Activated CD4-positive, alpha-beta memory T cell treated with anti-CD3 and anti-CD28 coated beads, Interleukin-2, amount 10 ng/mL, durations not matched to agents 7 days and 5 days (primary cell): ENCODE measurements around the gene TNS3. TPM values are rescaled to one million over a fixed set of nuclear protein-coding genes. Genes with fewer than 3 reads are reported as not detected.

ENCODE experiments used
- CTCF ChIA-PET: fragments of 350-600 bp; sonication (Branson Sonifier 250); formaldehyde crosslinking; loops from one replicate; lab custom pipeline; 2021; ENCODE audit warnings: antibody characterized with exemption, inconsistent platforms; lab: Charles Lee
- POLR2A ChIA-PET: fragments of 350-600 bp; sonication (Branson Sonifier 250); formaldehyde crosslinking; loops from one replicate; lab custom pipeline; 2021; ENCODE audit warnings: antibody characterized with exemption; lab: Charles Lee
- DNase-seq: peaks from one replicate; pipeline ENCODE4 v3.0.0-alpha.2; 2020
- H3K27ac Mint-ChIP-seq: one replicate; pipeline ENCODE4 v1.8.0; 2021; ENCODE audit warnings: mild to moderate bottlenecking, mixed read lengths
- H3K27me3 Mint-ChIP-seq: one replicate; pipeline ENCODE4 v1.8.0; 2021; ENCODE audit warnings: mixed read lengths
- H3K36me3 Mint-ChIP-seq: one replicate; pipeline ENCODE4 v1.8.0; 2021; ENCODE audit warnings: low read depth, mixed read lengths
- H3K4me1 Mint-ChIP-seq: one replicate; pipeline ENCODE4 v1.8.0; 2021; ENCODE audit warnings: mixed read lengths
- H3K4me3 Mint-ChIP-seq: one replicate; pipeline ENCODE4 v1.8.0; 2021; ENCODE audit warnings: mild to moderate bottlenecking, mixed read lengths
- H3K9me3 Mint-ChIP-seq: one replicate; pipeline ENCODE4 v1.8.0; 2021; ENCODE audit warnings: mixed read lengths
- total RNA-seq, 2 experiments: library from RNA; stranded (reverse); gene quantifications; one replicate each; pipeline ENCODE4 v1.2.3, GENCODE V29; 2021

The TNS3 gene
- total RNA-seq, 2 experiments from 2014 or later = 0.15 to 0.18 TPM

GRCh38 chr7:47405921-47406800 lies 175.8 kb downstream of the TNS3 start:
- no peak for DNase-seq
- Mint-ChIP-seq H3K27ac (no peak overlapping the region), H3K4me1 (no peaks in the 10 kb centered on the region), H3K9me3 (no peaks in the 10 kb centered on the region), H3K27me3 (no peaks in the 10 kb centered on the region), H3K36me3 (no peaks in the 10 kb centered on the region), H3K4me3 (no peak overlapping the region)
- ChIA-PET CTCF (no interaction called here), POLR2A (no interaction called here)

- Mint-ChIP-seq H3K27me3 (no peaks in the 10 kb centered on the region), H3K4me3 (no peak overlapping the region), H3K27ac (no peak overlapping the region), H3K4me1 (no peaks in the 10 kb centered on the region), H3K36me3 (no peaks in the 10 kb centered on the region), H3K9me3 (no peaks in the 10 kb centered on the region)
- POLR2A ChIA-PET = no interaction called here
- CTCF ChIA-PET = no interaction called here
- DNase-seq = no peak
These were observed 176.5 kb downstream of the TNS3 start for GRCh38 chr7:47405286-47405904.

DNA sequence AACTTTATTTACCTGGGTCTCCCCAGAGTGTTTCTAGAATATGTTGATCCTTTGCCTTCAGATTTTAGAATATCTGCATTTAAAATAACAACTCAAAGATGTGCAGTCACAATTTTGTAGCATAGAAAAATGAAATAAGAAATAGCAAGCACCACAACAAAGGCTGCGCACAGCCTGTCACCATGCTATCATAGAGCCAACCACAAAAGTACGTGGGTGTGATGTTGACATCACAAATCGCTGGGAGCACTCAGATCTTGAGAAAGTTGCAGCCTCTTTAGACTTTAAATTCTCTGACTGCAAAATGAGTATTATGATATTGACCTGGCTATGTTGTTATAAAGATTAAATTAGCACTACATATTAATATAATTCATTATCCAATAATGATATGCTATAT lies 177.9 kb downstream of the TNS3 start:
- Mint-ChIP-seq H3K4me3 (no peak overlapping the region), H3K27me3 (no peaks in the 10 kb centered on the region), H3K4me1 (no peaks in the 10 kb centered on the region), H3K9me3 (no peaks in the 10 kb centered on the region), H3K27ac (no peak overlapping the region), H3K36me3 (no peaks in the 10 kb centered on the region)
- POLR2A ChIA-PET = no interaction called here
- CTCF ChIA-PET = no interaction called here
- no peak for DNase-seq

DNA sequence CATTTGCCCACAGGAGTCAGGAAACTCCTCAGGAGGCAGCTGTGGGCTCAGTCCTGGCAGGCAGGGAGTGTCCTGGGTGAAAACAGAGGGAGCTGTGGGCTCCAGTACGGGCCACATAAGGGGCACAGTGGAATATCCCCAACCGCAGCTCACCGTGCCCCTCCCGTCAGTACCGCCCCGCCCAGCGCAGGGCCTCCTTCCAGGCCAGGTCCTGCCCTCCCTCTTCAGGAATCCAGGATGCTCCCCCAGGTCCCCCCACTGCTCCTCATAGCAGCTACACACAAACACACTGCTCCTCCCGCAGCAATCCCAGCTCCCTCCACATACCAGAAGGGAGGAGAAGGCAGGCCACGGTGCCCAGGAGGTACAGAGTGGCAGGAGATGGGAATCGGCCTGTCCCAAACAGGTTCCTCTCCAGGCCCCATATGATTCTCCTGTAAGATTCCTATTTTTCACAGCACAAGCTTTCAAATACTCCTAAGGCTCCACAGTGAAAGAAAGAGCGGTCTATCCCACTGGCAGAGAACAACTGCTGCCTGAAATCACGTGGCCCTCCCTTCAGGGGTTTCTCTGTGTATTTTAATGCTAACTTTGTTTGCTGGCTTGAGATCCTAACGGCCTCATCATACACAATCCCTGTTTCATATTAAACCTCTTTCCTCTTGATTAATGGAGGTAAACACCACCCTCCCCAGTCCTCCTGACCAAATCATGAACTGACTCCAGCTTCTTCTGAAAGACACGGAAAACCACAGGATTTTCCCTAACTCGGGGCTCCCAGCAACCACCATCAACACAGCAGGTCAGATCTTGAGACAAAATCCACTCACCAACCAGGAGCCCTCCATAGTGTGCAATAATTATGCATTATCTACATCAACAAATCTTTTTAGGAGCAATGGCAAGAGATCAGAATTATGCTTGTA lies 178.7 kb downstream of the TNS3 start:
- Mint-ChIP-seq H3K9me3 (no peaks in the 10 kb centered on the region), H3K4me1 (no peaks in the 10 kb centered on the region), H3K27me3 (no peaks in the 10 kb centered on the region), H3K36me3 (no peaks in the 10 kb centered on the region), H3K4me3 (no peak overlapping the region), H3K27ac (no peak overlapping the region)
- POLR2A ChIA-PET = no interaction called here
- DNase-seq = no peak
- CTCF ChIA-PET = no interaction called here

- CTCF ChIA-PET = no interaction called here
These were observed 180.0 kb downstream of the TNS3 start for GRCh38 chr7:47401611-47402570.

DNA sequence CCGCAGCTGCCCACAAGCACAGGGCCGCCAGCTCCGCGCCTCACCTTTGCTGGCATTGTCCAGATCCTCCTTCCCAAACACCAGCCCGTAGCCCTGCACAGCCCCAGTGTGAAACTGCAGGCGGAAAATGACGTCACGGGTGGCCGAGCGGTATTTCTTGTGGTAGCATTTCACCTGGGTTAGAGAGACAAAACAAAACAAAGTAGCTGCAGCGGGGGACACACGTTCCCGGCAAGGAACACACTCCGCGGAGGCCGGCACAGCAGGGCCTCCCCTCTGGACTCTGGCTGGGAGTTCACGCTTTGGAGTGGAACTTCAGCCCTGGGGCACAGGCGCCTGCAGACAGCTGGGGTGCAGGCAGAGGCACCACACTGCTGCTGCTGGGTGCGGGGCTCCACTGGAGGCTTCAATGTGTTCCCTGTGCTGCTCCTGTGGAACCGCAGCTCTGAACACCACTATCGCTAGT lies 181.1 kb downstream of the TNS3 start:
- CTCF ChIA-PET = no interaction called here
- no peaks in the 10 kb centered on the region for H3K4me1 Mint-ChIP-seq
- no peaks in the 10 kb centered on the region for H3K9me3 Mint-ChIP-seq
- no peaks in the 10 kb centered on the region for H3K27me3 Mint-ChIP-seq
- no peak for DNase-seq
- H3K27ac Mint-ChIP-seq = no peak overlapping the region
- POLR2A ChIA-PET = no interaction called here
- no peaks in the 10 kb centered on the region for H3K36me3 Mint-ChIP-seq
- no peak overlapping the region for H3K4me3 Mint-ChIP-seq

More at GRCh38 chr7:47401611-47402570, 180.0 kb downstream of the TNS3 start:
- Mint-ChIP-seq H3K27me3 (no peaks in the 10 kb centered on the region), H3K4me3 (no peak overlapping the region), H3K36me3 (no peaks in the 10 kb centered on the region), H3K27ac (no peak overlapping the region), H3K4me1 (no peaks in the 10 kb centered on the region), H3K9me3 (no peaks in the 10 kb centered on the region)
- no peak for DNase-seq
- POLR2A ChIA-PET = no interaction called here

GRCh38 chr7:47400001-47400400 lies 181.9 kb downstream of the TNS3 start:
- Mint-ChIP-seq H3K9me3 (no peaks in the 10 kb centered on the region), H3K4me3 (no peak overlapping the region), H3K27ac (no peak overlapping the region), H3K4me1 (no peaks in the 10 kb centered on the region), H3K36me3 (no peaks in the 10 kb centered on the region), H3K27me3 (no peaks in the 10 kb centered on the region)
- CTCF ChIA-PET = no interaction called here
- no peak for DNase-seq
- POLR2A ChIA-PET = no interaction called here

DNA sequence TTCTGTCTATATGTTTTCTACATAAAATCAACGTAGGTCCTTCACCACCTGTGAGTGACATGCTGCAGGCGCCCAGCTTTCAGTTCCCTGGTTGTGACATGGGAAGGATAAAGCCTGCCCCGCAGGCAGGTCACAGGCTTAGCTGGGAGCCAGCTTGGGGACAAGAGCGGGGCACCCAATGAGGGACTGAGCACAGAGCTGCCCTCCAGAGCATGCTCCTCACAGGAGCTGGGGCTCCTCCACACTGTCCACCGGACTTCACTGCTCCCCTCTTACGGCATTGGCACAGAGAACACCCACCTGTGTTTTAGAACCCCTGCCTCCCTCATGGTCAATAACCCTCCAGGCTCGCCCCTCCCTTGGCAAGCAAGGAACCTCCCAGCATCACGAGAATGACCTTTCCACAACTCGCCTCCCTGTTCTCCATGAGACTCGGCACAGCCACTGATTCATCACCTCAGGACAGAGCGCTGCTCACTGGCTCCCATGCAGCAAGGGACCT lies 187.1 kb downstream of the TNS3 start:
- no peak for DNase-seq

GRCh38 chr7:47394216-47394615 lies 187.7 kb downstream of the TNS3 start:
- DNase-seq = no peak
- ChIA-PET CTCF (no interaction called here), POLR2A (no interaction called here)
- Mint-ChIP-seq H3K27ac (no peak overlapping the region), H3K4me1 (no peaks in the 10 kb centered on the region), H3K36me3 (no peaks in the 10 kb centered on the region), H3K9me3 (no peaks in the 10 kb centered on the region), H3K27me3 (no peaks in the 10 kb centered on the region), H3K4me3 (no peak overlapping the region)

More for the DNA sequence above, 187.1 kb downstream of the TNS3 start:
- no peaks in the 10 kb centered on the region for H3K4me1 Mint-ChIP-seq
- H3K9me3 Mint-ChIP-seq = no peaks in the 10 kb centered on the region
- no peak overlapping the region for H3K27ac Mint-ChIP-seq
- no peaks in the 10 kb centered on the region for H3K27me3 Mint-ChIP-seq
- no peaks in the 10 kb centered on the region for H3K36me3 Mint-ChIP-seq
- ChIA-PET CTCF (no interaction called here), POLR2A (no interaction called here)
- no peak overlapping the region for H3K4me3 Mint-ChIP-seq

GRCh38 chr7:47393406-47393805 lies 188.5 kb downstream of the TNS3 start:
- no peak for DNase-seq
- H3K4me1 Mint-ChIP-seq = no peaks in the 10 kb centered on the region
- H3K27ac Mint-ChIP-seq = no peak overlapping the region
- ChIA-PET POLR2A (no interaction called here), CTCF (interaction anchor here (0.5 kb wide), 1 partner anchor 169 kb away, joined by 3 read pairs; no protein-coding TSS in a partner anchor)
- H3K27me3 Mint-ChIP-seq = no peaks in the 10 kb centered on the region
- no peaks in the 10 kb centered on the region for H3K9me3 Mint-ChIP-seq
- no peak overlapping the region for H3K4me3 Mint-ChIP-seq
- H3K36me3 Mint-ChIP-seq = no peaks in the 10 kb centered on the region

DNA sequence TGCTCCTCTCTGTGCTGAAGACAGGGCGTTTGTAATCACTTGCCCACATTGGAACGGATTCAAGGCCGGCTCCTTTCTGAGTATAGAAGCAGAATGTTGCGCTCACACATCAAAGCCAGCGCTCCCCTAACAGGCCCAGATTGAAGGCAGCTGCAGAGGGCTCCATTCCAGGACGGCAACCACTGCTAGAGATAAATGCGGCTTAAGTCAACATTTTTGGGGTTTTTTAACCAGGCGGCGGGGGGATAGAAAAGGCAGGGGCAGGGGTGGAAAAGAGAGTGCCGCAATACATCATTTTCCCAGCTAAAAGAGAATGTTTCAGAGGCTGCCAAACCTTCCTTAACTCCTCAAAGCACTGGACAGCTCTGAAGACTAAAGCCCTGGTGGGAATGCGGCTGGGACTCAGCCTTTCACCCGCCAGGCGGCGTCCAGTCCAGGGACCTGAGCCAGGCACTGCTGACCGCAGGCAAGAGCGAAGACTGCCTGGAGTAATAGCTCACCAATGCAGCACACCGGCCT lies 189.6 kb downstream of the TNS3 start:
- CTCF ChIA-PET = no interaction called here
- no peaks in the 10 kb centered on the region for H3K27me3 Mint-ChIP-seq
- no peak for DNase-seq

DNA sequence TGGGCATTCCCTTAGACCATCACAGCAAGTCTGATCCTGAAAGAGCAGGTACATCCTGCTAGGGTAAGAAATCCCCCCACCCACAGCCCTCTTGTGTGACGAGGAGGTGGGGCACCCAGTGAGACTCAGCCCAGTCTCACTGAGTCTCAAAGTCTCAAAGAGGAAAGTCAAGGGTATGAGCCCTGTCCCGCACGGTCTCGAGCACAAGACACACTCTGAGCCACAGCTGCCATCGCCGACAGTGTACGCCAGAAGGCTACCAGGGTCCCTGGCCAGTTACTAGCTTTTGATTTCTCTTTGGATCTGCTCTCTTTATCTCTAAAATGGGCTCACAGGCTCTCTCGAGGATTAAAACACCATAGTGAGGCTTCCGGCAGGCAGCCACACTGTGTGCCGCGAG lies 190.2 kb downstream of the TNS3 start:
- no peak overlapping the region for H3K4me3 Mint-ChIP-seq
- DNase-seq = no peak
- H3K36me3 Mint-ChIP-seq = no peaks in the 10 kb centered on the region
- H3K27ac Mint-ChIP-seq = no peak overlapping the region
- POLR2A ChIA-PET = no interaction called here
- H3K9me3 Mint-ChIP-seq = no peaks in the 10 kb centered on the region
- no peaks in the 10 kb centered on the region for H3K4me1 Mint-ChIP-seq
- H3K27me3 Mint-ChIP-seq = no peaks in the 10 kb centered on the region
- CTCF ChIA-PET = no interaction called here

More for the DNA sequence above, 189.6 kb downstream of the TNS3 start:
- Mint-ChIP-seq H3K4me1 (no peaks in the 10 kb centered on the region), H3K4me3 (no peak overlapping the region), H3K36me3 (no peaks in the 10 kb centered on the region), H3K27ac (no peak overlapping the region), H3K9me3 (no peaks in the 10 kb centered on the region)
- POLR2A ChIA-PET = no interaction called here
